ENCODE data around the gene UFSP1.

Gene UFSP1

GRCh38 chr7:100895701-100895955 lies 6.1 kb upstream of the UFSP1 start, which contains the start of gene ACHE:
Gene ACHE (minus strand): TSS chr7:100895888. CDS start chr7:100894232, 1,656 bp downstream.
- DNase-seq, result no peak

DNA sequence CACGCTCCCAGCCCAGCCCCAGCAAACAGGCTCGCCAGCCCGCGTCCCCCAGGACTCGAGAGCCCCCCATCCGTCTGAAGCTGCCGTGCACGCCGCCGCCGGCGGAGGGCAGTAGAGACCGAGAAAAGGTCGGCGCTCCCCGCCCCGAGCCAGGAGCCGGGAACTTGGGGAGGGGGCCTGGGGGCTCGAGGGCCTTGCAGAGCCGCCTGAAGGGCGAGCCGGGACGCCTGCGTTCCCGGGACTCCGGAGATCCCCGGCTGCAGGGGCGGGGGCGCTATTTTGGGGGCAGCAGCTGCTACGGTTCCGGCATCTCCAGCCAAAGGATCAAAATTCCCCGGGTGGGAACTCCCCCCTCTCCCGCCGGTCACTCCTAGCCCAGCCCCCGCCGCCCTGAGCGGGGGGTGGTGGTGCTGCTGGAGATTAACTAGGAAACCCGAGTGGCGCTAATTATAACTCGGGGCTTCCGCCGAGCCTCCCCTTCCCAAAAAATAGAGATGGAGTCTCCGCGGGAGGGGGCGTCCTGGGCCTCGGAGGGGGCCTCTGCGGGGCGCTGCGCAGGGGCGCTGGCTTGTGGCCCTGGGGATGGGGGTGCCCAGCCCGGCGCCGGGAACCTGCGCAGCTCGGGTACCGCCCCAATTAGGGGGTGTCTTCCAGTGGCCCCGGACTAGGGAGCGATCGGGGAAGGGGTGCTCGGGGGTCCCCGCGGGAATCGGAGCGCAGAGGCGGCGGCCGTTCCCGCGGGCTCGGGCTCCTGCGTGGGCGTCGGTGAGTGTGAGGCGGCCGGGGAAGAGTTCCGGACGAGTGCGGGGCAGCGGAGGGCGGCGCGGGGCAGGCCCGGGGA lies 5.6 kb upstream of the UFSP1 start:
- no peak for DNase-seq

GRCh38 chr7:100893910-100894721 lies 4.6 kb upstream of the UFSP1 start:
- DNase-seq, result no peak

- DNase-seq, result no peak
Measured at GRCh38 chr7:100893318-100893895, 3.9 kb upstream of the UFSP1 start.

GRCh38 chr7:100892364-100893317 lies 3.1 kb upstream of the UFSP1 start:
- DNase-seq, result no peak

- DNase-seq, result no peak
Measured at GRCh38 chr7:100891568-100892247, 2.2 kb upstream of the UFSP1 start.

GRCh38 chr7:100890653-100891567 lies 1.4 kb upstream of the UFSP1 start:
- DNase-seq, result no peak

DNA sequence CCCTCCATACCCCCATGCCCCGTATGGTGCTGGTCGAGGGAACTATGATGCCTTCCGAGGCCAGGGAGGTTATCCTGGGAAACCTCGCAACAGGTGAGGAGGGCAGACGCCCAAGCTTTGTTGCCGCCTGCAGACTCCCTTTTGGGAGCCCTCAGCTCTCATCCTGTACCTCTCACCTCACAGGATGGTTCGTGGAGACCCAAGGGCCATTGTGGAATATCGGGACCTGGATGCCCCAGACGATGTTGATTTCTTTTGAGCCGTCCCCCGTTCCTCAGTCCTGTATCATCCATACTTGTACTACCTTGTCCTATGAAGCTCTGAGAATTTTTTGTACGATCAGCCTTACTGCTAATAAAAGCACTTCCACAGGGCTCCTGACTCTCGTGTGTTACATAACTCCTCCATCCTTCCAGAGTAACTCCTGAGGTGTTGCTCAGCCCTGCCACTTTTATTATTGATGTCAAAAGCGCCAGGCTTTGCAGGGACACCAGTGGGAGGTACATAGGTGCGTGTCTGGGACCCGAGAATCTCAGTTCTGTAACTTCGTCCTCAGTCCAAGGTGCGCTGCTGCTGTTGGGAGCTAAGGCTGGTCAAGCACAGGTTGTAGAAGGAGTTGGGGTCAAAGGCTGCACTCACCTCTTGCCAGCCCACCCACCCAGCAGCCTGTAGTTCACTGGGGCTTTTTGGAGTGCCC lies 1.1 kb downstream of the UFSP1 start:
- DNase-seq, result no peak

GRCh38 chr7:100887516-100888290 lies 1.8 kb downstream of the UFSP1 start:
- DNase-seq, result peak; percentile 80

DNA sequence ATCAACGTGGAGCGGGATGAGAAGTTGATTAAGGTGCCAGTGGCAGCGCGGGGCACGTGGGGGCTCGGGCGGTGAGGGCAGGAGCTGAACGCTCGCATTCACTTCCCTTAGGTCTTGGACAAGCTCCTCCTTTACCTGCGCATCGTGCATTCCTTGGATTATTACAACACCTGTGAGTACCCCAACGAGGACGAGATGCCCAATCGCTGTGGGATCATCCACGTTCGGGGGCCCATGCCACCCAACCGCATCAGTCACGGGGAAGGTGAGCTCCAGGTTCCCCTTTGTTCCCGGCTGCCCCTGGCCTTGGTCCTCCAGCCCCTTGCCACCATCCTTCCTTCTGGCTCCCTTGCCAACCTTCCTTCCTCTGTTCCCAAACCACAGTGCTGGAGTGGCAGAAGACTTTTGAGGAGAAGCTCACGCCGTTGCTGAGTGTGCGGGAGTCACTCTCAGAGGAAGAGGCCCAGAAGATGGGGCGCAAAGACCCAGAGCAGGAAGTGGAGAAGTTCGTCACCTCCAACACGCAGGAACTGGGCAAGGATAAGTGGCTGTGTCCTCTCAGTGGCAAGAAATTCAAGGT lies 2.5 kb downstream of the UFSP1 start:
- no peak for DNase-seq

- DNase-seq, result no peak
Measured at GRCh38 chr7:100886142-100886935, 3.2 kb downstream of the UFSP1 start.

DNA sequence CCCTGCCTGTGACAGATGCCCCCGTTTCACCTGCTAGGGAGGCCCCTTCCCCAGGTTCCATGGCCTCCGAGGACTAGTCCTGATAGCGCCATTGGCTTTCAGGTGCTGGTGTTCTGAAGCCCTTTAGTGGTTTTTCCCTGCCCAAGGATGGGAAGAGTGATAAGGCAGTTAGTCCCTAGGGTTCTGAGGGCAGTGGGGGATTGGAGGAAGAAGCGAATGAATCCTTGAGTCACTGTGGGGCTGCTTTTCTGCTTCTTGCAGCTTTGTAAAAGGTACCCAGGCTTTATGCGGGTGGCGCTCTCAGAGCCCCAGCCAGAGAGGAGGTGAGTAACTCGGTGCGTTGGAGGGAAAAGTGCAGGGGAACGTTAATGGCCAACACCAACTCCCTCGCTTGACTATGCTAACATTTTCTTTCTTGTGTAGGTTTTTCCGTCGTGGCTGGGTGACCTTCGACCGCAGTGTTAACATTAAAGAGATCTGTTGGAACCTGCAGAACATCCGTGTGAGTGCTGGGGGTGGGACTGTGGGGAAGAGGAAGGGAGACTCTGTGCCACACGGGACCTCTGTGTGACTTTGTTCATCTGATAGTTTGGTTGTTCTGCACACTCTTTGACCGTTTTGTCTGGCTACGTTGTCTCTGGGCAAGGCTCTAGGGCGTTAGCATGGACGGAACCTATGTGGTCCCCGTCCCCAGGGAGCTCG lies 3.9 kb downstream of the UFSP1 start:
- no peak for DNase-seq

DNA sequence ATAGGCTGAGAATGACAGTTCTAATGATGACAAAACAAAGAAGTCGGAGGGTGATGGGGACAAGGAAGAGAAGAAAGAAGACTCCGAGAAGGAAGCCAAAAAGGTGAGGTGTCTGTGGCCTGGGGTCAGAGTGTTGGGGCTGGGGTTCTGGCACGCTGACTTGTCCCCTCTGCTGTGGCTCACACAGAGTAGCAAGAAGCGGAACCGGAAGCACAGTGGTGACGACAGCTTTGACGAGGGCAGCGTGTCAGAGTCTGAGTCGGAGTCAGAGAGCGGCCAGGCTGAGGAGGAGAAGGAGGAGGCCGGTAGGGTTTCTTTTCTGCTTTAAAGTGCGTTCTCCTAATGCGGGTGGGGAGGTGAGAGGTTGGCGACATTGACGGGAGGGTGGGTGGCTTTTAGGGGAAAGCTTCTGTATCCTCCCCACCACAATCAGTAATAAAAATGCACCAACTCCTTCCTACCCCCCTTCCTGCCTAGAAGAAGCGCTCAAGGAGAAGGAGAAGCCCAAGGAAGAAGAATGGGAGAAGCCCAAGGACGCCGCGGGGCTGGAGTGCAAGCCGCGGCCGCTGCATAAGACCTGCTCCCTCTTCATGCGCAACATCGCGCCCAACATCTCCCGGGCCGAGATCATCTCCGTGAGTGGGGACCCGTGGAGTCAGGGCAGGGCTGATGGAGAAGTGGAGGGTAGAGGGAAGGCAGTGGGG lies 4.6 kb downstream of the UFSP1 start:
- DNase-seq, result no peak

DNA sequence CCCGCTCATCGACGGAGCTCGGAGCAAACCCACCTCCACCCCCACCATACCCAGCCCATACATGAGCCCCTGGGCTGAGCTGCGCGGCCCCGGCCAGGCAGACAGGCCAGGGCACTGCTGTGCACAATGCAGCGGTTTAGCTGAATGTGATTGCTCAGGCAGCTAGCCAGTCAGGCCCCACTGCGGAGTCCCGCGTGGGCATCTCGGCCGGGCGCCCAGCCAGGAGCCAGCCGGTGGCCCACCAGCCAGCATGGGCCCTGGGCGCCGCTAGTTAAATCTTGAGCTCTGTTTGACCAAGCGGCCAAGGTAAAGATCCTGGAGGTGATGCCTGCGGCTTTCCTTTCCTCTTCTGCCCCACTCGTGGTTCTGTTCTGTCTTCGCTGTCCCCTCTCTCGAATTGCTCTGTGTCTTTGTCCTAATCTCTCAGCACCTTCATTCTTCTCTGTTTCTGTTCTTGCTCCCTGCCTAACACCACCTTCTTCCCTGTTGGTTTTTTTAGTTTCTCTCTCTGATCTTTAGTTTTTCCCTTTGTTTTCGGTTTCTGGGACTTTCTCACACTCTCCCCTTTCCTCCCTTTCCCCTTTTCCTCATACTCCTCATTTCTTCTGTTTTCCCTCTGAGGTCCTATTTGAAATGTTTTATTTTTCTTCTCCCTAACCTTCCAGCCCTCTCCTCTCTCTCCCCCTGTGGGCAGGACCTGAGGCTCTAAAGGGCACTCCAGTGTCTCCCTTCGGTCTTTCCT lies 6.6 kb downstream of the UFSP1 start:
- DNase-seq, result no peak

GRCh38 chr7:100882201-100882600 lies 7.3 kb downstream of the UFSP1 start:
- DNase-seq, result no peak

DNA sequence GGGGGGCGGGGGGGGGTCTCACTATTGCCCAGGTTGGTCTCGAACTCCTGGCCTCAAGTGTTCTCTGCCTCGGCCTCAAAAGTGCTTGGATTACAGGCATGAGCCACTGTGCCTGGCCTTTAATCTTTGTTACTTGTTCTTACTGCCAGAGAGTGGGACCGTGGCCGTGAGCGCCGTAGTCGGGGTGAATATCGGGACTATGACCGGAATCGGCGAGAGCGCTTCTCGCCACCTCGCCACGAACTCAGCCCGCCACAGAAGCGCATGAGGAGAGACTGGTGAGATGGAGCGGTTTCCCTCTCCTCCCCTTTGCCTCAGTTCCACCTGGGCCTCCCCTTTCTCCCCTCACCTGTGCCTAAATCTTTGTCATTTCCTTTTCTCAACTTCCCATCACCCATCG lies 8.4 kb downstream of the UFSP1 start:
- DNase-seq, result no peak
